RWPE2 (cell line): Measurements from ENCODE around the gene MYEOV.

Experiments used
- ATAC-seq: fragments of 200-7000 bp; cut with Tn5 transposase; 3 replicates; pipeline ENCODE4 v1.9.1; 2021; ENCODE audit warnings: low read depth
- DNase-seq: peaks from one replicate; pipeline ENCODE4 v3.0.0-alpha.2; 2020; ENCODE audit warnings: low spot score
- H3K27ac ChIP-seq: fragments of 450-650 bp; 2 replicates; pipeline ENCODE4 v1.5.1; 2017; ENCODE audit warnings: mild to moderate bottlenecking; ENCODE audit not compliant: poor library complexity, severe bottlenecking
- H3K27me3 ChIP-seq: fragments of 250-450 bp; sonication (Bioruptor Pico); 2 replicates; pipeline ENCODE4 v1.5.1; 2021; ENCODE audit warnings: mild to moderate bottlenecking, moderate library complexity; ENCODE audit not compliant: insufficient read depth, poor library complexity, severe bottlenecking
- H3K36me3 ChIP-seq: fragments of 250-450 bp; sonication (Bioruptor Pico); 2 replicates; pipeline ENCODE4 v1.5.1; 2020; ENCODE audit warnings: low read depth, mild to moderate bottlenecking, moderate library complexity
- H3K4me1 ChIP-seq: fragments of 250-450 bp; sonication (Bioruptor Pico); 2 replicates; pipeline ENCODE4 v1.5.1; 2021; ENCODE audit warnings: mild to moderate bottlenecking, moderate library complexity; ENCODE audit not compliant: insufficient read depth, poor library complexity, severe bottlenecking
- H3K4me3 ChIP-seq: fragments of 250-450 bp; sonication (Bioruptor Pico); 2 replicates; pipeline ENCODE4 v1.5.1; 2021; ENCODE audit warnings: mild to moderate bottlenecking, moderate library complexity; ENCODE audit not compliant: severe bottlenecking
- H3K9me3 ChIP-seq: fragments of 250-450 bp; sonication (Bioruptor Pico); 2 replicates; pipeline ENCODE4 v1.5.1; 2021; ENCODE audit warnings: mild to moderate bottlenecking, moderate library complexity; ENCODE audit not compliant: severe bottlenecking
- CTCF ChIP-seq: fragments of 450-650 bp; IDR thresholded peaks from one replicate; pipeline ENCODE4 v1.5.1; 2017; ENCODE audit warnings: mild to moderate bottlenecking, moderate library complexity; ENCODE audit not compliant: poor library complexity, severe bottlenecking

The MYEOV gene

GRCh38 chr11:69260622-69261021 lies 33.3 kb upstream of the MYEOV start:
- Histone ChIP-seq H3K36me3 (no peaks in the 10 kb centered on the region), H3K4me1 (peaks cover 3% of the 10 kb centered on the region), H3K9me3 (no peaks in the 10 kb centered on the region), H3K27ac (no peak overlapping the region), H3K4me3 (no peak overlapping the region), H3K27me3 (no peaks in the 10 kb centered on the region)
- no peak for TF ChIP-seq CTCF
- DNase-seq, result no peak
- ATAC-seq, result no peak

- no peaks in the 10 kb centered on the region for H3K27me3 ChIP-seq
- ATAC-seq (no peak), DNase-seq (no peak)
- no peaks in the 10 kb centered on the region for H3K36me3 ChIP-seq
- peaks cover 3% of the 10 kb centered on the region for H3K4me1 ChIP-seq
- H3K4me3 ChIP-seq, result no peak overlapping the region
- no peaks in the 10 kb centered on the region for H3K9me3 ChIP-seq
- no peak overlapping the region for H3K27ac ChIP-seq
- TF ChIP-seq CTCF, result no peak
These were observed 32.8 kb upstream of the MYEOV start for GRCh38 chr11:69261116-69261515.

GRCh38 chr11:69262918-69263735 lies 30.8 kb upstream of the MYEOV start:
- H3K4me3 ChIP-seq, result no peak overlapping the region
- H3K4me1 ChIP-seq, result peaks cover 3% of the 10 kb centered on the region
- H3K9me3 ChIP-seq, result no peaks in the 10 kb centered on the region
- DNase-seq, result no peak
- H3K36me3 ChIP-seq, result no peaks in the 10 kb centered on the region
- no peak overlapping the region for H3K27ac ChIP-seq
- no peak for ATAC-seq
- H3K27me3 ChIP-seq, result no peaks in the 10 kb centered on the region
- no peak for TF ChIP-seq CTCF

GRCh38 chr11:69263736-69264052 lies 30.3 kb upstream of the MYEOV start:
- DNase-seq (no peak), ATAC-seq (no peak)
- H3K36me3 ChIP-seq, result no peaks in the 10 kb centered on the region
- H3K9me3 ChIP-seq, result no peaks in the 10 kb centered on the region
- no peak overlapping the region for H3K4me3 ChIP-seq
- H3K27ac ChIP-seq, result no peak overlapping the region
- H3K4me1 ChIP-seq, result peaks cover 3% of the 10 kb centered on the region
- no peaks in the 10 kb centered on the region for H3K27me3 ChIP-seq
- TF ChIP-seq CTCF, result no peak

- Histone ChIP-seq H3K27me3 (no peaks in the 10 kb centered on the region), H3K4me3 (no peak overlapping the region), H3K4me1 (no peaks in the 10 kb centered on the region), H3K27ac (no peak overlapping the region), H3K36me3 (no peaks in the 10 kb centered on the region), H3K9me3 (no peaks in the 10 kb centered on the region)
- DNase-seq (no peak), ATAC-seq (no peak)
- TF ChIP-seq CTCF, result no peak
These were observed 29.5 kb upstream of the MYEOV start for GRCh38 chr11:69264486-69264885.
